ENCODE results near the gene SLC24A3.

GRCh38 chr20:19692685-19693119 is 480.3 kb downstream of the SLC24A3 start:
- TF ChIP-seq, protein P1, sequence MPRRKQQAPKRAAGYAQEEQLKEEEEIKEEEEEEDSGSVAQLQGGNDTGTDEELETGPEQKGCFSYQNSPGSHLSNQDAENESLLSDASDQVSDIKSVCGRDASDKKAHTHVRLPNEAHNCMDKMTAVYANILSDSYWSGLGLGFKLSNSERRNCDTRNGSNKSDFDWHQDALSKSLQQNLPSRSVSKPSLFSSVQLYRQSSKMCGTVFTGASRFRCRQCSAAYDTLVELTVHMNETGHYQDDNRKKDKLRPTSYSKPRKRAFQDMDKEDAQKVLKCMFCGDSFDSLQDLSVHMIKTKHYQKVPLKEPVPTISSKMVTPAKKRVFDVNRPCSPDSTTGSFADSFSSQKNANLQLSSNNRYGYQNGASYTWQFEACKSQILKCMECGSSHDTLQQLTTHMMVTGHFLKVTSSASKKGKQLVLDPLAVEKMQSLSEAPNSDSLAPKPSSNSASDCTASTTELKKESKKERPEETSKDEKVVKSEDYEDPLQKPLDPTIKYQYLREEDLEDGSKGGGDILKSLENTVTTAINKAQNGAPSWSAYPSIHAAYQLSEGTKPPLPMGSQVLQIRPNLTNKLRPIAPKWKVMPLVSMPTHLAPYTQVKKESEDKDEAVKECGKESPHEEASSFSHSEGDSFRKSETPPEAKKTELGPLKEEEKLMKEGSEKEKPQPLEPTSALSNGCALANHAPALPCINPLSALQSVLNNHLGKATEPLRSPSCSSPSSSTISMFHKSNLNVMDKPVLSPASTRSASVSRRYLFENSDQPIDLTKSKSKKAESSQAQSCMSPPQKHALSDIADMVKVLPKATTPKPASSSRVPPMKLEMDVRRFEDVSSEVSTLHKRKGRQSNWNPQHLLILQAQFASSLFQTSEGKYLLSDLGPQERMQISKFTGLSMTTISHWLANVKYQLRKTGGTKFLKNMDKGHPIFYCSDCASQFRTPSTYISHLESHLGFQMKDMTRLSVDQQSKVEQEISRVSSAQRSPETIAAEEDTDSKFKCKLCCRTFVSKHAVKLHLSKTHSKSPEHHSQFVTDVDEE (CRISPR knock-in tag; IDR thresholded peaks at IDR 0.05), result no peak
- TF ChIP-seq ZFP3 (CRISPR knock-in tag; IDR thresholded peaks at IDR 0.05), result no peak
- TF ChIP-seq ARNTL (CRISPR knock-in tag; IDR thresholded peaks at IDR 0.05; ENCODE audit: borderline replicate concordance, low read depth), result no peak
- TF ChIP-seq ZNF8 (CRISPR knock-in tag; IDR thresholded peaks at IDR 0.05), result no peak
- TF ChIP-seq PPARA (CRISPR knock-in tag; IDR thresholded peaks at IDR 0.05; ENCODE audit: borderline replicate concordance), result no peak
- TF ChIP-seq, protein P2, sequence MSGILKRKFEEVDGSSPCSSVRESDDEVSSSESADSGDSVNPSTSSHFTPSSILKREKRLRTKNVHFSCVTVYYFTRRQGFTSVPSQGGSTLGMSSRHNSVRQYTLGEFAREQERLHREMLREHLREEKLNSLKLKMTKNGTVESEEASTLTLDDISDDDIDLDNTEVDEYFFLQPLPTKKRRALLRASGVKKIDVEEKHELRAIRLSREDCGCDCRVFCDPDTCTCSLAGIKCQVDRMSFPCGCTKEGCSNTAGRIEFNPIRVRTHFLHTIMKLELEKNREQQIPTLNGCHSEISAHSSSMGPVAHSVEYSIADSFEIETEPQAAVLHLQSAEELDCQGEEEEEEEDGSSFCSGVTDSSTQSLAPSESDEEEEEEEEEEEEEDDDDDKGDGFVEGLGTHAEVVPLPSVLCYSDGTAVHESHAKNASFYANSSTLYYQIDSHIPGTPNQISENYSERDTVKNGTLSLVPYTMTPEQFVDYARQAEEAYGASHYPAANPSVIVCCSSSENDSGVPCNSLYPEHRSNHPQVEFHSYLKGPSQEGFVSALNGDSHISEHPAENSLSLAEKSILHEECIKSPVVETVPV (CRISPR knock-in tag; IDR thresholded peaks at IDR 0.05), result no peak
- no peak for TF ChIP-seq PATZ1 (CRISPR knock-in tag; IDR thresholded peaks at IDR 0.05; ENCODE audit: borderline replicate concordance)
- no peak for TF ChIP-seq SNAI2 (CRISPR knock-in tag; IDR thresholded peaks at IDR 0.05)
- TF ChIP-seq TCF4 (CRISPR knock-in tag; IDR thresholded peaks at IDR 0.05; ENCODE audit: borderline replicate concordance), result no peak
- no peak for TF ChIP-seq ZNF70 (CRISPR knock-in tag; IDR thresholded peaks at IDR 0.05)
- no peak for TF ChIP-seq TOX (CRISPR knock-in tag; IDR thresholded peaks at IDR 0.05; ENCODE audit: borderline replicate concordance)
- TF ChIP-seq BACH2 (CRISPR knock-in tag; IDR thresholded peaks at IDR 0.05; ENCODE audit: borderline replicate concordance), result no peak
- TF ChIP-seq, protein P3, sequence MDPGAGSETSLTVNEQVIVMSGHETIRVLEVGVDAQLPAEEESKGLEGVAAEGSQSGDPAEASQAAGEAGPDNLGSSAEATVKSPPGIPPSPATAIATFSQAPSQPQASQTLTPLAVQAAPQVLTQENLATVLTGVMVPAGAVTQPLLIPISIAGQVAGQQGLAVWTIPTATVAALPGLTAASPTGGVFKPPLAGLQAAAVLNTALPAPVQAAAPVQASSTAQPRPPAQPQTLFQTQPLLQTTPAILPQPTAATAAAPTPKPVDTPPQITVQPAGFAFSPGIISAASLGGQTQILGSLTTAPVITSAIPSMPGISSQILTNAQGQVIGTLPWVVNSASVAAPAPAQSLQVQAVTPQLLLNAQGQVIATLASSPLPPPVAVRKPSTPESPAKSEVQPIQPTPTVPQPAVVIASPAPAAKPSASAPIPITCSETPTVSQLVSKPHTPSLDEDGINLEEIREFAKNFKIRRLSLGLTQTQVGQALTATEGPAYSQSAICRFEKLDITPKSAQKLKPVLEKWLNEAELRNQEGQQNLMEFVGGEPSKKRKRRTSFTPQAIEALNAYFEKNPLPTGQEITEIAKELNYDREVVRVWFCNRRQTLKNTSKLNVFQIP (CRISPR knock-in tag; IDR thresholded peaks at IDR 0.05; ENCODE audit: borderline replicate concordance, low read depth), result no peak
- no peak for TF ChIP-seq ZFP30 (CRISPR knock-in tag; IDR thresholded peaks at IDR 0.05)
